ENCODE results near the gene EVA1C.
"Not testable (repeated sequence)": the region's sequence is repeated elsewhere in the genome, so short reads cannot be mapped to it uniquely, and the experiment has no call there.

EVA1C gene

DNA sequence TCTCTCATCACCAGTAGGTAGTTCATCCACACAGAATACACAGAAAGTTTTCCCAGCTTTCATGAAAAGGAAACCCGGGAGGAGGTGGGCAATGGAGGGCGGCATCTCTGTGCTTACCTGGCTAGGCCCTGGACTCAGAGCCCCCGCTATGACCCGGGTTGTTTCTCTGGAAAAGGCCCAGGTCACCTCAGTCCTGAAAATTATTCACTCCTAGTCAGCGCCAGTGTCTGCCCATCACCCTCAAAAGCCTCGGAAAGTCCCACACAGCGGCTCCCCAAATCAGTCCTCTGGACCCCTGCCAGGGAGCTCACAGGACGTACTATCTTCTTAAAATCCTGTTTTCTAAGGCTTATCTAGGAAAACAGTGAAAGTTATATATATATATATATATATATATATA, 121.6 kb downstream of the EVA1C start:
- no peak for DNase-seq

DNA sequence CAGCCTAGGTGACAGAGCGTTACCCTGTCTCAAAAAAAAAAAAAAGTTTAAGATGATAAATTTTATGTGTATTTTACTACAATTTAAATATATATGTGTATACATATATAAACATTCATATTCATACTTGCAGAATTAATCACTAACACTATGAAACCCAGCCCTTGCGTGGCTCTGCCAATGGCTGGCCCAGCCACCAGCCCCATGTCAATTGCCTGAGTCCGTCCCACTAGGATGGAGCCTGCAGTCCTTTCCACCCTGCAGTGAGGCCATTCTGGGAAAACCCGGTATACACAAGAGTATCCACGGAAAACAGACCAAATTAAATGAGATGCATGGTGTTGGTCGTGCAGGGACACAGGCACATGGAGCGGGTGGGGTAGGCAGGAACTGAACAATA, 123.1 kb downstream of the EVA1C start:
- DNase-seq, result no peak

DNA sequence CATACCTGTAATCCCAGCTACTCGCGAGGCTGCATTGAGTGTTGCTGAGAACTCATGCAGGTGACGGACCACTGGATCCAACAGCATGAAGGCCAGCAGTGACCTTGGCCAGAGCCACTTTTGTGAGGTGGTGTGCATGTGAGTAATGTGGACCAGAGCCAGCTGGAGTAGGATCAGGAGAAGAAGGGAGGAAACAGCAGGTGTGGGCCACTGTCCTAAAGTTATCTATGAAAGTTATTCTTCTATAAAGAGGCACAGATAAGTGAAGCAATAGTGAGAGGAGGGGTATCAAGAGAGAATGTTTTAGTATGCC, 125.0 kb downstream of the EVA1C start:
- DNase-seq, result no peak

DNA sequence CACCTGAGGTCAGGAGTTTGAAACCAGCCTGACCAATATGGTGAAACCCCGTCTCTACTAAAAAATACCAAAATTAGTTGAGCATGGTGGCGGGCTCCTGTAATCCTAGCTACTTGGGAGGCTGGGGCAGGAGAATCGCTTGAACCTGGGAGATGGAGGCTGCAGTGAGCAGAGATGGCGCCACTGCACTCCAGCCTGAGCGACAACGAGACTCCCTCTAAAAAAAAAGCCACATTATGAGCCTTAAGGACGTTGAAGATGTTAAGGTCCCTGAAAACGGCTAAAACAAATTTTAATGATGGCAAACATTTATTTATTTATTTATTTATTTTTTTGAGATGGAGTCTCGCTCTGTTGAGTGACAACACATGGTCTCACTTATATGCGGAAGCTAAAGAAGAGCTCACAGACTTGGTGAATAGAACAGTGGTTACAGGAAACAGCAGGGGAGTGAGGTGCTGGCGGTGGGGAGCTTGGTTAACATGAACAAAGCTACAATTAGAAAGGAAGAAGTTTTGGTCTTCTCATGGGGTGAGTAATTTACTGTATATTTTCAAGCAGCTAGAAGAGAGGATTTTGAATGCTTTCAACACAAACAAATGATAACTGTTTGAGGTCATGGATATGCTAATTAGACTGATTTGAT, 125.8 kb downstream of the EVA1C start:
- no peak for DNase-seq

DNA sequence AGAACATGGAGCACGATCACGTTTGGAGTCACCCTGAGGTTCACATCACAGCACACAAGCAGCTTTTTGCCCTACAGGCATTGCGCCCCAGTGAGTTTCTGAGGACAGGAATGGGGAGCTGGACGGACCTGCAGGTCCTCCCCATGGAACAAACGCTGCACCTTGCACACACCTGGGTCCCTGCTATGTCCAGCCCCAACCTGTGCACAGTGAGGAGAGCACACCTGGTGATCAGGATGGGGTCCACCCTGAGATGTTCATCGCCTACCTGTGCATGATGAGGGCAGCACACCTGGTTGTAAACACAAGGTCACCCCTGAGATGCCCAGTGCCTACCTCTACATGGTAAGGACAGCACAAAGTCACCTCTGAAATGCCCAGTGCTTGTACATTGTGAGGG, 126.9 kb downstream of the EVA1C start:
- DNase-seq, result no peak

DNA sequence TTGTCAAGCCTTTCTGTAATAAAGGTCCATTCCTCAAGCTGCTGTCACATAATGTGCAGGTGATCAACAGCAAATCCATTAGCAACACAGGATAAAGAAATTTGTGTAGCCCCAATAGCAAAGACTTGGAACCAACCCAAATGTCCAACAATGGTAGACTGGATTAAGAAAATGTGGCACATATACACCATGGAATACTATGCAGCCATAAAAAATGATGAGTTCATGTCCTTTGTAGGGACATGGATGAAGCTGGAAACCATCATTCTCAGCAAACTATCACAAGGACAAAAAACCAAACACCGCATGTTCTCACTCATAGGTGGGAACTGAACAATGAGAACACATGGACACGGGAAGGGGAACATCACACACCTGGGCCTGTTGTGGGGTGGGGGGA, 130.6 kb downstream of the EVA1C start:
- not testable (repeated sequence) for DNase-seq

DNA sequence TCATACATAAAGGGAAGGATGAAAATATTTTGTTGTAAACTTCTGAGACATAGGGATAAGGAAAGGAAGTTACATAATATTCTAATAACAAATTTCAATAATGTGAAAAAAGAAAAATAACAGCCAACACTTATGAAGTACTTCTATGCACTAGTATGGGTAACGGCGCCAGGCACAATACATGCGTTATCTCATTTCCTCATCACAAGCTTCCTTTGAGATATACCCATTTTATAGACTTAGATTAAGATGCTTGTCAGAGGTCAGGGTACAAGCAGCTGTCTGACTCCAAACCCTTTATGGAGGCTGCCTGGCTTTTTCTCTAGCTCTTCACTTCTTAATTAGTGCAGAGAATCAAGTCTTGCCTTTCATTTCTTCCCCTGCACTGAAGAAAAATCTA, 131.5 kb downstream of the EVA1C start:
- DNase-seq, result no peak

DNA sequence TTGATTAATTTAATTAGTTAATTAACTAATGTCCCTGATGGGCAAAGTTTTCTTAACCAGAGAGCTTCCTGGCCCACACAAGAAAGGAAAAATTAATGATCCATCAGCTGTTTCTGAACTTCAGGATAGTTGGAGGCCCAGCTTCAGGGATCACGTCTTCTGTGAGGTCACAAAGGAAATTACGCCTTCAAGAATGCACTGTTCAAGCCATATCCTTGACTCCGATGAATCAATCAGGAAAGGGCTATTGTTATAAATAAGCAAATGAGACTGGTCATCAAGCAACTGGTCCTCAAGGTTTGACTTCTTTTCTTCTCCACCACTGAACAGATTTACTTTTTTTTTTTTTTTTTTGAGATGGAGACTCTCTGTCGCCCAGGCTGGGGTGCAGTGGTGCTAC, 132.2 kb downstream of the EVA1C start:
- no peak for DNase-seq

DNA sequence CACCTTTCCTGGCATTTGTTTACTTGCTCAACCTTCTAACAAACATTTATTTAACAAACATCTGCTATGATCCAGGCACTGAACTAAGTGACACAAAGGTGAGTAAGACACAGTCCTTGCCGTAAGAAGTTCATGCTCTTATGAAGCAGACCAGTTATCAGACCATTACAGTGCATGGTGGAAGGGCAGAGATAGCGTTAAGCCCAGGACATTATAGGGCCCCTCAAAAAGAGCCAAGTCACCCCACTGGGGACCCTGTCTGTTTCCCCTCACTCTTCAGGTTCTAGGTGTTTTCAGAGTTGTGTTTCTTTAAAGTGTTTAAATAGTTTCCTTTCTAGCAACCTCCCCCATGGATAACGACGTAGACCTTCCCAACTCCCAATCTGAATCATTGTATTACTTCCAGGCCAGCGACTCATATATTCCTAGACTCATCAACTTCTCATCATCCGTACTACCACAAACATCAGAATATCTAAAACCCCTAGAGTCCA, 133.5 kb downstream of the EVA1C start:
- DNase-seq, result no peak

DNA sequence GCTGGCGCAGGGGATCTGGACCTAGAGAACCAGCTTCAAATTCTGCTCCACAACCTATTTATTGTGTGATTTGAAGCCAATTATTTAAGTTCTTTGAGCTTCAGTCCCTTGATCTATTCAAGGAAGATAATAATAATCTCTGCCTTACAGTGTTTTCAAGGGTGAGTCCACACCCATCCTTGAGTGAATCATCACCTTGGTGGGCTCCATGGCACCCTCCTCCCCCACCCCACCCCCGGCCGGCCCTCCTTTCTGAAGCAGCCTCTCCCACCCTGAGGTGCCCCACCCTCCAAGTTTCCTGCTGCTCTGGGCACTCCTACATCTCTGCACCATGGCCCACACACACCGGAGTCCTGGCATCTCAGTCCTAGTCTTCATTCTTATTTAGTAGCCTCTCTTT, 134.5 kb downstream of the EVA1C start:
- DNase-seq, result no peak

DNA sequence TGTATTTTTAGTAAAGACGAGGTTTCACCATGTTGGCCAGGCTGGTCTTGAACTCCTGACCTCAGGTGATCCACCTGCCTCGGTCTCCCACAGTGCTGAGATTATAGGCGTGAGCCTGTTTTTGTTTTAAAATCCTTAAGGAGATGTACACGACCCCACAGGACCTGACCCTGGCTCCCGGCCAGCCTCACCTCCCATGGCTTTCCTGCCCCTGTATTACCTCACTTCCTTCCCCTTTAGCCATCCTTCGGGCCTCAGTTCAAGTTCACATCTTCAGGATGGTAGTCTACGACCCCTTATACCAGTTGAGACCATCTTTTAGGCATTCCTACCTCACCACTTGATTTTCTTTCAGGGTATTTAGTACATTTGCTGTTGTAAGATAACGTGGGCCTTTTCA, 136.5 kb downstream of the EVA1C start:
- no peak for DNase-seq

DNA sequence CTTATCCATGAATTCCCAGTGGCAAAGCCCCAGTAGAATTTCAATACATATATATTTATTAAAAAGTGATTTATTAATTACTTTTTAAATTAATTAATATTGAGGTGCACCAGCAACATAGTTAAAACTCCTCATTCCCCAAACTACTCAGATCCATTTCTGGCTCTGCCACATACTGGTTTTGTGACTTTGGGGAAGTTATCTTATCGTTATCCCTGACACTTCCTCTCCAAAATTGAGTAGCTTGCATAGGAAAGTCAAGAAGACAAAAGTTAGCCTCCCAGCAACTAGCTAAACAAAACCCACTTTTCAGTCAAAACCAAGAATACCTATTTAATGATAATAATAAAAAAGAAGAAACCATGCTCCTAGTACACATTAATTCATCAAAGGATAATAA, 136.9 kb downstream of the EVA1C start:
- no peak for DNase-seq

DNA sequence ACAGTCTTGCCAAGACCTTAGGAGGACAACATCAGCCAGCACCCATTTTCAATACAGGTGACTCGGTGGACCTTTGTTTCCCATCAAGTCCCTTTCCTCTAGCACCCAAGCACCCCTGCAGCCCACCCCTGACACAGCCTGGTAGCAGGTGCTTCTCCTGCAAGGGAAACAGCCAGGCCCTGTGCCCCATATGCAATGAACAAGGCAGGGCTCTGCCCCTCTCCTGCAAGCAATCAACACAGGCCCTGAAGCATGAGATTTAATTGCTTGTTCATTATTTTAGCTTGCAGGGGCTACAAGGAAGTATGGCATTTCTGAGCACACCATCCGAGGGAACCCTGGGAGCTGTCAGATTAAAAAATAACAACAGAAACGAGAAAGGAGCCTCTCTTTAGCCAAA, 137.4 kb downstream of the EVA1C start:
- no peak for DNase-seq

DNA sequence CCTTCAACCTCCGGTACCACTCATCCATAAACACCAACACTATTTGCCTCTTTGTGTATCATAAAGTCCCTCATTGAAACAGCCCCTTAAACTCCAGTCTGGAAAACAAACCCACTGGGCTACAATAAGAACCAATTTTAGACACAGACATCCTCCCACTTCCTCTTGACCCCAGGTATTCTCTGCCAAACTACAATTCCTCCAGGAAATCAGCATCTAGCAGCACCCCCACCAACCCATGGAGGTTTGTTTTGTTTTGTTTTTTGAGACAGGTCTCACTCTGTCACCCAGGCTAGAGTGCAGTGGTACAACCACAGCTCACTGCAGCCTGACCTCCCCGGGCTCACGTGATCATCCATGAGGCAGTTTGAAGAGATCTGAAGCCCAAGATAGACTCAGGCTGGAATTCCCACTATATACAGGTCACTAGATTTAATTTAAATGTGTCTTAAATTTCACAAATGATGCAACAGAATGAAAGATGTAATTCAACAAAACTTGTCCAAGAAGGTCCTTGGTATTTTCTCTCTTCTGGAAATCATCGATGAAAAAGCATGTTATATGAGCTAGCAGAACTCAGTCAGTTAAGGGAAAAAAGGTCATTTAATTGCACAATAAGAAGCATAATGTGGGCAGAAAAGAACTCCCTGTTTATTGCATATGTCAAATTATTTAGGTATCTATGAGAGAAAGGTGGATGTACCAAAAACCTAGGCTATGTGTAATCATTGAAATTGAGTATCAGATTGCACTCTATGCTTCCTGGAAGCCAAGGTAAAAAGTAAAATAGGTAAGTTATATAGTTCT, 142.5 kb downstream of the EVA1C start:
- DNase-seq, result no peak

DNA sequence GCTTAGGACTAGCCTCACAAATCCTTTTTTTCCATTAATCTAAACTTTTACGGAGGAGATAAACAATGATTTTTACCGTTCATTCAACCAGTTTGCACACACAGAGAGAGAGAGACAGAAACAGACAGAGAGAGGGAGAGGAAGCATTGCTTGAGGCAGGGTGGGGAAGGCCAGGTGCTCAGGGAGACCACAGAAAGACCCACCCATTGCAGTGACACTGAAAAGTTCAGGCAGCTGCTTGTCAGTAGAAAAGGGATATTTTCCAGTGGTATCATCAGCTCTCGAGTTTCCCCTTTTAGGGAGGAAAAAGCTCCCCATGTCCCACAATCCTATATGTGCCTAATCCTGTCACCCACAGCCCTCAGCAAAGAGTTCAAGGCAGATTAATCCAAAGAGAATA, 145.6 kb downstream of the EVA1C start:
- DNase-seq, result no peak

DNA sequence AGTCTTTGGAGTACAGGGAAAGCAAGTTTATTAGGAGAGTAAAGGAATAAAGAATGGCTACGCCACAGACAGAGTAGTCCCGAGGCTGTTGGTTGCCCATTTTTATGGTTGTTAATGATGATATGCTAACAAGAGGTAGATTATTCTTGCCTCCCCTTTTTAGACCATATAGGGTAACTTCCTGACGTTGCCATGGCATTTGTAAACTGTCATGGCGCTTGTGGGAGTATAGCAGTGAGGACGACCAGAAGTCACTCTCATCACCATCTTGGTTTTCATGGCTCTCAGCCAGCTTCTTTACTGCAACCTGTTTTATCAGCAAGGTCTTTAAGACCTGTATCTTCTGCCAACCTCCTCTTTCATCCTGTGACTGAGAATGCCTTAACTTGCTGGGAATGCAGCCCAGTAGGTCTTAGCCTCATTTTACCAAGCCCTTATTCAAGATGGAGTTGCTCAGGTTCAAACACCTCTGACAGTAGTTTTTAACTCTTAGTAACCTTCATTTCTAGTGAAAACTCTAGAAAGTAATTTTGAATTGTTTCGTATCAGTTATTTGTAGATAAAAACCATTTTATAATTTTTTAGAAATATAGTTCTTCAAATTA, 146.6 kb downstream of the EVA1C start:
- DNase-seq, result no peak

DNA sequence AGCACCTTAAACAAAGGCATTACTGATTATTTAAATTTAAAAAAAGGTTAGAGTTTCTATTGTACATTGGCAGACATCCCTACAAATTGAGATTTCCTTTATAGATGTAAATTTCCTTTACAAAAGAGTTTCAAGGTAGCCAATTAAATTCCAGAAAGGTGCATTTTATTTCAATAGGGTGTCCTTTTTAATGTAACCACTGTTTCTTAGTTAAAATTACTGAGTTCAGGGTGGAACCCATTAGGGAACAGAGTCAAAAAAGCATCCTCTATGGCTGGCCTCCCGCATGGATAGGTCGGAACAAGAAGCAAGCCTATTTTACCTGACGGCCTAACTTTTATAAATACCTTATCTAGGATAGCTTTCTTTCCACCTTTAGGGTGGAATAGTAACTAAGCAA, 148.4 kb downstream of the EVA1C start:
- DNase-seq, result no peak

DNA sequence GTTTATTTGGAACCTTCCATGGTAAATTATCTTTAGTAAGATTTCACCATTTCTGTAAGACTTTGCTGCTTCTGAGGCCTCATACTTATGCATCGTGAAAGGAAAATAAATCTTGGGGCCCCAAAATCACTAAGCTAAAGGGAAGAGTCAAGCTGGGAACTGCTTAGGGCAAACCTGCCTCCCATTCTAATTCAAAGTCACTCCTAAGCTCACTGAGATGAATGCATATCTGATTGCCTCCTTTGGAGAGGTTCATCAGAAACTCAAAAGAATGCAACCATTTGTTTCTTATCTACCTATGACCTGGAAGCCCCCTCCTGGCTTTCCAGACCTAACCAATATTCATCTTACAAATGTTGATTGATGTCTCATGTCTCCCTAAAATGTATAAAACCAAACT, 149.0 kb downstream of the EVA1C start:
- DNase-seq, result not testable (repeated sequence)

DNA sequence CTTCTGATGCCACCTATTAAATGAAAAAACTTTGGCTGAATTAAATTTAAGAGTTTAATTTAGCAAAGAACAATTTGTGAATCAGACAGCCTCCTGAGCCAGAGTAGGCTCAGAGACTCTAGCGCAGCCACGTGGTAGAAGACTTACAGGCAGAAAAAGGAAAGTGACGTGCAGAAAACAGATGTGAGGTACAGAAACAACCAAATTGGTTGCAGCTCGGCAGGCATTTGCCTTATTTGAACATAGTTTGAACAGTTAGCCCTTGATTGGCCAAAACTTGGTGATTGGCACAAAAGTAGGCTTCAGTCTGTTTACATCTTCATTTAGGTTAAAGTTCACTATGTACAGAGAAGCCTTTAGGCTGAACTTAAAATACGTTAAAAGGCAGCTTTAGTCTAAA, 149.9 kb downstream of the EVA1C start:
- no peak for DNase-seq

DNA sequence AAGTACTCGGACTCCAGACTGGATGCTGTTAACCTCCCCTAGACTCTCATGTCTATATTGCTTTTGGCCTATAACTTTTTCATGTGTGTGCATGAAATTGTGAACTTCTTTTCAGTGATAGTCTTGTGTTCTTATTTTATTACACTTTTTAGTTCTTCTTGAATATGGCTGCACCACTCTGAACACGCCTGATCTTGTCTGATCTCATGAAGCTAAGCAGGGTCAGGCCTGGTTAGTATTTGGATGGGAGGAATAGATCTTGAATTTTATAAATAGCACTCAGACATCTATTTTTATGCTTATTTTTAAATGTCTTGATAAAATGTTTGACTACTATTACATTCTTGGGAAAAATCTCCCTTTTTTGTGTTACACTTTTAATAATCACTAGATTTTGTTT, 150.4 kb downstream of the EVA1C start:
- DNase-seq, result no peak

All from right forelimb (tissue), 1 donor.